Measurements from ENCODE around the gene BIRC2.
A peak's percentile ranks its signal among the peaks of the same experiment; 100 is the strongest.

BIRC2 gene

GRCh38 chr11:102341844-102342318 lies 5.1 kb upstream of the BIRC2 start:
- Histone ChIP-seq H4K8ac (ENCODE audit: low read depth, low read length) (no peak overlapping the region), H3K27ac (ENCODE audit: low read depth, low read length) (no peak overlapping the region), H2AFZ (ENCODE audit: insufficient read depth, low read length, poor library complexity) (no peak overlapping the region), H4K12ac (ENCODE audit: low read depth, low read length) (no peak overlapping the region), H3K9ac (ENCODE audit: low read length) (no peak overlapping the region), H3K79me2 (ENCODE audit: control insufficient read depth, insufficient read depth, low read length, poor library complexity) (peaks cover 4% of the 10 kb centered on the region), H3K9me3 (ENCODE audit: insufficient read depth, low read depth, low read length) (no peaks in the 10 kb centered on the region), H2AK5ac (ENCODE audit: low read length) (no peak overlapping the region), H2BK5ac (ENCODE audit: low read depth, low read length, poor library complexity) (no peak overlapping the region), H3K18ac (ENCODE audit: low read length) (no peak overlapping the region), H3K36me3 (ENCODE audit: control insufficient read depth in 1 of 2, insufficient read depth in 2 of 2, low read length in 2 of 2) (no peaks in the 10 kb centered on the region), H3K79me1 (ENCODE audit: low read length) (peaks cover 6% of the 10 kb centered on the region), H3K4ac (ENCODE audit: low read depth, low read length) (no peak overlapping the region), H3K4me3 (ENCODE audit: low read depth, low read length) (no peak overlapping the region), H4K91ac (ENCODE audit: low read depth, low read length) (no peak overlapping the region), H2BK120ac (ENCODE audit: insufficient read depth, low read length, poor library complexity) (no peak overlapping the region), H2BK12ac (ENCODE audit: low read length) (no peak overlapping the region), H3K23ac (ENCODE audit: low read length) (no peak overlapping the region), H3K4me2 (ENCODE audit: low read length) (no peak overlapping the region), H3K4me1 (ENCODE audit: control insufficient read depth in 1 of 2, insufficient read depth in 2 of 2, low read length in 2 of 2) (no peaks in the 10 kb centered on the region), H3K27me3 (ENCODE audit: insufficient read depth, low read length) (no peaks in the 10 kb centered on the region), H3K14ac (ENCODE audit: low read length) (no peak overlapping the region)
- no CpG with 5 or more reads among the region's 1 CpG for WGBS (ENCODE audit: extremely low coverage, insufficient coverage, insufficient read length)
- DNase-seq, result peak; percentile 69 to 90

- Histone ChIP-seq H3K27ac (ENCODE audit: low read depth, low read length) (no peak overlapping the region), H3K36me3 (ENCODE audit: control insufficient read depth in 1 of 2, insufficient read depth in 2 of 2, low read length in 2 of 2) (no peaks in the 10 kb centered on the region), H3K9ac (ENCODE audit: low read length) (no peak overlapping the region), H2AK5ac (ENCODE audit: low read length) (no peak overlapping the region), H2BK120ac (ENCODE audit: insufficient read depth, low read length, poor library complexity) (no peak overlapping the region), H3K79me1 (ENCODE audit: low read length) (peaks cover 11% of the 10 kb centered on the region), H4K91ac (ENCODE audit: low read depth, low read length) (no peak overlapping the region), H3K18ac (ENCODE audit: low read length) (no peak overlapping the region), H2AFZ (ENCODE audit: insufficient read depth, low read length, poor library complexity) (no peak overlapping the region), H3K4ac (ENCODE audit: low read depth, low read length) (no peak overlapping the region), H3K79me2 (ENCODE audit: control insufficient read depth, insufficient read depth, low read length, poor library complexity) (peaks cover 10% of the 10 kb centered on the region), H3K4me2 (ENCODE audit: low read length) (no peak overlapping the region), H4K8ac (ENCODE audit: low read depth, low read length) (no peak overlapping the region), H3K9me3 (ENCODE audit: insufficient read depth, low read depth, low read length) (no peaks in the 10 kb centered on the region), H3K27me3 (ENCODE audit: insufficient read depth, low read length) (no peaks in the 10 kb centered on the region), H3K23ac (ENCODE audit: low read length) (no peak overlapping the region), H2BK5ac (ENCODE audit: low read depth, low read length, poor library complexity) (no peak overlapping the region), H3K4me1 (ENCODE audit: control insufficient read depth in 1 of 2, insufficient read depth in 2 of 2, low read length in 2 of 2) (no peaks in the 10 kb centered on the region), H4K12ac (ENCODE audit: low read depth, low read length) (no peak overlapping the region), H3K4me3 (ENCODE audit: low read depth, low read length) (no peak overlapping the region), H3K14ac (ENCODE audit: low read length) (no peak overlapping the region), H2BK12ac (ENCODE audit: low read length) (no peak overlapping the region)
- no peak for DNase-seq
- no CpG with 5 or more reads among the region's 1 CpG for WGBS (ENCODE audit: extremely low coverage, insufficient coverage, insufficient read length)
Measured at GRCh38 chr11:102343809-102344208, 3.2 kb upstream of the BIRC2 start.

GRCh38 chr11:102345904-102346303 lies 1.1 kb upstream of the BIRC2 start:
- Histone ChIP-seq H3K23ac (ENCODE audit: low read length) (no peak overlapping the region), H3K9ac (ENCODE audit: low read length) (no peak overlapping the region), H3K4me3 (ENCODE audit: low read depth, low read length) (no peak overlapping the region), H3K36me3 (ENCODE audit: control insufficient read depth in 1 of 2, insufficient read depth in 2 of 2, low read length in 2 of 2) (no peaks in the 10 kb centered on the region), H3K14ac (ENCODE audit: low read length) (no peak overlapping the region), H3K79me1 (ENCODE audit: low read length) (peaks cover 11% of the 10 kb centered on the region), H3K4me1 (ENCODE audit: control insufficient read depth in 1 of 2, insufficient read depth in 2 of 2, low read length in 2 of 2) (no peaks in the 10 kb centered on the region), H2AK5ac (ENCODE audit: low read length) (no peak overlapping the region), H2BK120ac (ENCODE audit: insufficient read depth, low read length, poor library complexity) (no peak overlapping the region), H3K9me3 (ENCODE audit: insufficient read depth, low read depth, low read length) (no peaks in the 10 kb centered on the region), H2AFZ (ENCODE audit: insufficient read depth, low read length, poor library complexity) (no peak overlapping the region), H3K18ac (ENCODE audit: low read length) (no peak overlapping the region), H3K79me2 (ENCODE audit: control insufficient read depth, insufficient read depth, low read length, poor library complexity) (peaks cover 10% of the 10 kb centered on the region), H4K8ac (ENCODE audit: low read depth, low read length) (no peak overlapping the region), H2BK12ac (ENCODE audit: low read length) (no peak overlapping the region), H4K12ac (ENCODE audit: low read depth, low read length) (no peak overlapping the region), H2BK5ac (ENCODE audit: low read depth, low read length, poor library complexity) (peak overlapping the region; percentile 76), H3K27me3 (ENCODE audit: insufficient read depth, low read length) (no peaks in the 10 kb centered on the region), H3K4ac (ENCODE audit: low read depth, low read length) (no peak overlapping the region), H3K27ac (ENCODE audit: low read depth, low read length) (peak overlapping the region; percentile 94), H3K4me2 (ENCODE audit: low read length) (peak overlapping the region; percentile 75), H4K91ac (ENCODE audit: low read depth, low read length) (no peak overlapping the region)
- DNase-seq, result peak; percentile 74 to 85
- WGBS (ENCODE audit: extremely low coverage, insufficient coverage, insufficient read length), result no CpG with 5 or more reads among the region's 8 CpGs

- peak overlapping the region; percentile 64 for H2BK5ac ChIP-seq (ENCODE audit: low read depth, low read length, poor library complexity)
- no peak overlapping the region for H3K23ac ChIP-seq (ENCODE audit: low read length)
- H3K4me2 ChIP-seq (ENCODE audit: low read length), result peak overlapping the region; percentile 75
- DNase-seq, result peak in 1 of 2 donors; percentile 68
- peak overlapping the region; percentile 80 for H4K8ac ChIP-seq (ENCODE audit: low read depth, low read length)
- peak overlapping the region; percentile 73 for H3K14ac ChIP-seq (ENCODE audit: low read length)
- H3K79me1 ChIP-seq (ENCODE audit: low read length), result peaks cover 11% of the 10 kb centered on the region
- H2BK120ac ChIP-seq (ENCODE audit: insufficient read depth, low read length, poor library complexity), result peak overlapping the region; percentile 69
- H2AFZ ChIP-seq (ENCODE audit: insufficient read depth, low read length, poor library complexity), result peak overlapping the region; percentile 62
- H3K9me3 ChIP-seq (ENCODE audit: insufficient read depth, low read depth, low read length), result no peaks in the 10 kb centered on the region
- no CpG with 5 or more reads among the region's 5 CpGs for WGBS (ENCODE audit: extremely low coverage, insufficient coverage, insufficient read length)
- H3K36me3 ChIP-seq (ENCODE audit: control insufficient read depth in 1 of 2, insufficient read depth in 2 of 2, low read length in 2 of 2), result peaks cover 0 to 3% of the 10 kb centered on the region in 2 experiments
- peak overlapping the region; percentile 16 for H3K4ac ChIP-seq (ENCODE audit: low read depth, low read length)
- H2BK12ac ChIP-seq (ENCODE audit: low read length), result no peak overlapping the region
- peak overlapping the region; percentile 94 for H3K27ac ChIP-seq (ENCODE audit: low read depth, low read length)
- peak overlapping the region; percentile 78 for H3K4me3 ChIP-seq (ENCODE audit: low read depth, low read length)
- peak overlapping the region; percentile 96 for H4K12ac ChIP-seq (ENCODE audit: low read depth, low read length)
- H3K9ac ChIP-seq (ENCODE audit: low read length), result peak overlapping the region; percentile 82
- peak overlapping the region; percentile 90 for H2AK5ac ChIP-seq (ENCODE audit: low read length)
- H3K79me2 ChIP-seq (ENCODE audit: control insufficient read depth, insufficient read depth, low read length, poor library complexity), result peaks cover 10% of the 10 kb centered on the region
- no peaks in the 10 kb centered on the region for H3K27me3 ChIP-seq (ENCODE audit: insufficient read depth, low read length)
- H3K4me1 ChIP-seq (ENCODE audit: control insufficient read depth in 1 of 2, insufficient read depth in 2 of 2, low read length in 2 of 2), result no peaks in the 10 kb centered on the region
- H3K18ac ChIP-seq (ENCODE audit: low read length), result peak overlapping the region; percentile 66
- peak overlapping the region; percentile 86 for H4K91ac ChIP-seq (ENCODE audit: low read depth, low read length)
Measured at GRCh38 chr11:102346456-102346747, 612 bp upstream of the BIRC2 start.

Data from trophoblast cell (in vitro differentiated cells and primary cell).